WTC11 (cell line): ENCODE results near the gene MYH14. TPM values are rescaled to one million over a fixed set of nuclear protein-coding genes. Genes with fewer than 3 reads are reported as not detected.

ENCODE experiments used
- ATAC-seq: fragments of 200-7000 bp; cut with Tn5 transposase; 2 replicates; pipeline ENCODE4 v1.10.0; 2021; ENCODE audit warnings: mild to moderate bottlenecking, moderate library complexity
- CTCF ChIA-PET: fragments of 300-600 bp; sonication (Branson Sonifier 250); formaldehyde crosslinking; loops from one replicate; lab custom pipeline; 2021; ENCODE audit warnings: antibody characterized with exemption; lab: Charles Lee
- POLR2A ChIA-PET: fragments of 350-600 bp; sonication (Branson Sonifier 250); formaldehyde crosslinking; loops from one replicate; lab custom pipeline; 2021; ENCODE audit warnings: antibody characterized with exemption; lab: Charles Lee
- DNase-seq: peaks from one replicate; pipeline ENCODE4 v3.0.0; 2021; ENCODE audit warnings: low spot score
- H3K27ac Mint-ChIP-seq: 2 replicates; pipeline ENCODE4 v1.8.0; 2021; ENCODE audit warnings: mixed read lengths
- H3K27me3 Mint-ChIP-seq: 2 replicates; pipeline ENCODE4 v1.8.0; 2021; ENCODE audit warnings: low read depth, mild to moderate bottlenecking, moderate library complexity, mixed read lengths
- H3K36me3 Mint-ChIP-seq: 2 replicates; pipeline ENCODE4 v1.8.0; 2021; ENCODE audit warnings: mixed read lengths
- H3K4me1 Mint-ChIP-seq: 2 replicates; pipeline ENCODE4 v1.8.0; 2022; ENCODE audit warnings: mixed read lengths
- H3K4me3 Mint-ChIP-seq: 2 replicates; pipeline ENCODE4 v1.8.0; 2021; ENCODE audit warnings: mild to moderate bottlenecking, moderate library complexity, mixed read lengths
- H3K9me3 Mint-ChIP-seq: 2 replicates; pipeline ENCODE4 v1.8.0; 2021; ENCODE audit warnings: mixed read lengths
- ELF4 ChIP-seq: sonication (generic); formaldehyde crosslinking; IDR thresholded peaks from 2 replicates; pipeline ENCODE4 v1.8.1; 2022; ENCODE audit warnings: low read depth, mild to moderate bottlenecking, moderate library complexity, missing genetic modification reagents
- FOXJ3 ChIP-seq: sonication (generic); formaldehyde crosslinking; IDR thresholded peaks from 2 replicates; pipeline ENCODE4 v1.9.0; 2021; ENCODE audit warnings: missing genetic modification reagents, mild to moderate bottlenecking, borderline replicate concordance
- FOXP4 ChIP-seq: sonication (generic); formaldehyde crosslinking; IDR thresholded peaks from 2 replicates; pipeline ENCODE4 v1.8.0; 2022; ENCODE audit warnings: mild to moderate bottlenecking, missing genetic modification reagents
- NR2C2 ChIP-seq: sonication (generic); formaldehyde crosslinking; IDR thresholded peaks from 2 replicates; pipeline ENCODE4 v1.8.0; 2022; ENCODE audit warnings: mild to moderate bottlenecking, missing genetic modification reagents
- NR3C1 ChIP-seq: sonication (generic); formaldehyde crosslinking; conservative IDR thresholded peaks from 2 replicates; pipeline ENCODE4 v1.8.1; 2023; ENCODE audit warnings: low read depth, mild to moderate bottlenecking, missing genetic modification reagents
- OVOL2 ChIP-seq: fragments of 250-450 bp; sonication (Bioruptor Pico); IDR thresholded peaks from 2 replicates; pipeline ENCODE4 v1.9.0; 2021; ENCODE audit warnings: mild to moderate bottlenecking, borderline replicate concordance
- RELA ChIP-seq: sonication (generic); formaldehyde crosslinking; IDR thresholded peaks from 2 replicates; pipeline ENCODE4 v1.8.1; 2022; ENCODE audit warnings: missing genetic modification reagents, mild to moderate bottlenecking, borderline replicate concordance
- RORB ChIP-seq: fragments of 250-450 bp; sonication (Bioruptor Pico); IDR thresholded peaks from 2 replicates; pipeline ENCODE4 v1.9.0; 2021; ENCODE audit warnings: mild to moderate bottlenecking
- STAT6 ChIP-seq: sonication (generic); formaldehyde crosslinking; conservative IDR thresholded peaks from 2 replicates; pipeline ENCODE4 v1.8.1; 2023; ENCODE audit warnings: mild to moderate bottlenecking, low read depth, missing genetic modification reagents, moderate library complexity
- ZBTB21 ChIP-seq: sonication (generic); formaldehyde crosslinking; IDR thresholded peaks from 2 replicates; pipeline ENCODE4 v1.8.1; 2023; ENCODE audit warnings: mild to moderate bottlenecking, missing genetic modification reagents, borderline replicate concordance
- ZNF138 ChIP-seq: sonication (generic); formaldehyde crosslinking; conservative IDR thresholded peaks from 2 replicates; pipeline ENCODE4 v1.8.1; 2022; ENCODE audit warnings: mild to moderate bottlenecking, moderate library complexity, missing genetic modification reagents
- ZNF281 ChIP-seq: sonication (generic); formaldehyde crosslinking; IDR thresholded peaks from 2 replicates; pipeline ENCODE4 v1.8.0; 2023; ENCODE audit warnings: mild to moderate bottlenecking, missing genetic modification reagents
- ZNF317 ChIP-seq: sonication (generic); formaldehyde crosslinking; IDR thresholded peaks from 2 replicates; pipeline ENCODE4 v1.8.1; 2023; ENCODE audit warnings: low read depth, mild to moderate bottlenecking, moderate library complexity, missing genetic modification reagents, borderline replicate concordance
- ZNF423 ChIP-seq: fragments of 250-450 bp; sonication (Bioruptor Pico); IDR thresholded peaks from 2 replicates; pipeline ENCODE4 v2.1.2; 2022; ENCODE audit warnings: mild to moderate bottlenecking, moderate library complexity
- total RNA-seq: library from RNA; stranded (reverse); gene quantifications from 3 replicates; pipeline ENCODE4 v1.2.3, GENCODE V29; 2021
- TF ChIP-seq, protein P1 (sequence below): fragments of 250-450 bp; sonication (Bioruptor Pico); IDR thresholded peaks from 2 replicates; pipeline ENCODE4 v1.9.0; 2021; ENCODE audit warnings: mild to moderate bottlenecking
- TF ChIP-seq, protein P2 (sequence below): fragments of 250-450 bp; sonication (Bioruptor Pico); IDR thresholded peaks from 2 replicates; pipeline ENCODE4 v1.9.0; 2021; ENCODE audit warnings: moderate library complexity, mild to moderate bottlenecking, inconsistent platforms, borderline replicate concordance

Gene MYH14
- total RNA-seq, 1 experiment from 2014 or later = 25.8 TPM

GRCh38 chr19:50280983-50281382 is 77.6 kb downstream of the MYH14 start:
- CTCF ChIA-PET = interaction anchor here (1.0 to 3.0 kb wide), 3 partner anchors 17 to 29 kb away, joined by 3 to 9 read pairs (median 4); no protein-coding TSS in a partner anchor
- no peak for DNase-seq

More at GRCh38 chr19:50280983-50281382, 77.6 kb downstream of the MYH14 start:
- Mint-ChIP-seq H3K9me3 (peaks cover 13% of the 10 kb centered on the region), H3K4me3 (no peak overlapping the region)
- no peak for ATAC-seq
- TF ChIP-seq, protein P1, sequence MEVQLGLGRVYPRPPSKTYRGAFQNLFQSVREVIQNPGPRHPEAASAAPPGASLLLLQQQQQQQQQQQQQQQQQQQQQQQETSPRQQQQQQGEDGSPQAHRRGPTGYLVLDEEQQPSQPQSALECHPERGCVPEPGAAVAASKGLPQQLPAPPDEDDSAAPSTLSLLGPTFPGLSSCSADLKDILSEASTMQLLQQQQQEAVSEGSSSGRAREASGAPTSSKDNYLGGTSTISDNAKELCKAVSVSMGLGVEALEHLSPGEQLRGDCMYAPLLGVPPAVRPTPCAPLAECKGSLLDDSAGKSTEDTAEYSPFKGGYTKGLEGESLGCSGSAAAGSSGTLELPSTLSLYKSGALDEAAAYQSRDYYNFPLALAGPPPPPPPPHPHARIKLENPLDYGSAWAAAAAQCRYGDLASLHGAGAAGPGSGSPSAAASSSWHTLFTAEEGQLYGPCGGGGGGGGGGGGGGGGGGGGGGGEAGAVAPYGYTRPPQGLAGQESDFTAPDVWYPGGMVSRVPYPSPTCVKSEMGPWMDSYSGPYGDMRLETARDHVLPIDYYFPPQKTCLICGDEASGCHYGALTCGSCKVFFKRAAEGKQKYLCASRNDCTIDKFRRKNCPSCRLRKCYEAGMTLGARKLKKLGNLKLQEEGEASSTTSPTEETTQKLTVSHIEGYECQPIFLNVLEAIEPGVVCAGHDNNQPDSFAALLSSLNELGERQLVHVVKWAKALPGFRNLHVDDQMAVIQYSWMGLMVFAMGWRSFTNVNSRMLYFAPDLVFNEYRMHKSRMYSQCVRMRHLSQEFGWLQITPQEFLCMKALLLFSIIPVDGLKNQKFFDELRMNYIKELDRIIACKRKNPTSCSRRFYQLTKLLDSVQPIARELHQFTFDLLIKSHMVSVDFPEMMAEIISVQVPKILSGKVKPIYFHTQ (CRISPR knock-in tag) = no peak
- TF ChIP-seq FOXP4 (CRISPR knock-in tag) = no peak
- no peak for TF ChIP-seq ZNF317
- no peak for TF ChIP-seq ZBTB21 (CRISPR knock-in tag)
- no peak for TF ChIP-seq FOXJ3
- TF ChIP-seq ZNF138 (CRISPR knock-in tag) = no peak
- TF ChIP-seq RELA = no peak
- TF ChIP-seq ZNF281 (CRISPR knock-in tag) = no peak
- TF ChIP-seq NR3C1 (CRISPR knock-in tag) = no peak
- no peak for TF ChIP-seq STAT6 (CRISPR knock-in tag)
- no peak for TF ChIP-seq OVOL2
- TF ChIP-seq RORB (CRISPR knock-in tag) = no peak
- no peak for TF ChIP-seq ELF4 (CRISPR knock-in tag)
- no peak for TF ChIP-seq ZNF423 (CRISPR knock-in tag)
- TF ChIP-seq, protein P2, sequence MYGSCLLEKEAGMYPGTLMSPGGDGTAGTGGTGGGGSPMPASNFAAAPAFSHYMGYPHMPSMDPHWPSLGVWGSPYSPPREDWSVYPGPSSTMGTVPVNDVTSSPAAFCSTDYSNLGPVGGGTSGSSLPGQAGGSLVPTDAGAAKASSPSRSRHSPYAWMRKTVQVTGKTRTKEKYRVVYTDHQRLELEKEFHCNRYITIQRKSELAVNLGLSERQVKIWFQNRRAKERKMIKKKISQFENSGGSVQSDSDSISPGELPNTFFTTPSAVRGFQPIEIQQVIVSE (CRISPR knock-in tag) = no peak
- no peak for TF ChIP-seq NR2C2 (CRISPR knock-in tag)
- TF ChIP-seq, all 79 proteins: peak for 0
- H3K27ac Mint-ChIP-seq = no peak overlapping the region
- POLR2A ChIA-PET = no interaction called here
- no peaks in the 10 kb centered on the region for H3K4me1 Mint-ChIP-seq
- H3K36me3 Mint-ChIP-seq = peaks cover 30% of the 10 kb centered on the region
- H3K27me3 Mint-ChIP-seq = no peaks in the 10 kb centered on the region; the same call in 1 of the 2 replicates
